Thyroid gland (tissue), 4 donors: ENCODE measurements around the gene PDLIM3. TPM values are rescaled to one million over a fixed set of nuclear protein-coding genes. Genes with fewer than 3 reads are reported as not detected.

Experiments used
- DNase-seq, 2 donors: peaks; one replicate each; pipeline ENCODE4 v3.0.0-alpha.2; 2019
- H3K27ac ChIP-seq, 3 donors: fragments of 200-600 bp; sonication (generic); 1 replicate in 2 of 3; 2 replicates in 1 of 3; pipeline ENCODE4 v1.5.1; 2016 to 2019; ENCODE audit warnings: mild to moderate bottlenecking in 1 of 3, moderate library complexity in 1 of 3
- H3K27me3 ChIP-seq: fragments of 200-600 bp; sonication (generic); one replicate; pipeline ENCODE4 v1.5.1; 2019
- H3K36me3 ChIP-seq, 2 donors: fragments of 200-600 bp; sonication (generic); one replicate each; pipeline ENCODE4 v1.5.1; 2016 to 2019
- H3K4me1 ChIP-seq, 2 donors: fragments of 200-600 bp; sonication (generic); one replicate each; pipeline ENCODE4 v1.5.1; 2017 to 2019
- H3K4me3 ChIP-seq, 3 donors: fragments of 200-600 bp; sonication (generic); replicated peaks in 1 of 3; 1 replicate in 2 of 3; 2 replicates in 1 of 3; pipeline ENCODE4 v1.5.1; 2016; ENCODE audit warnings: mild to moderate bottlenecking in 1 of 3
- H3K9me3 ChIP-seq: fragments of 200-600 bp; sonication (generic); one replicate; pipeline ENCODE4 v1.5.1; 2017
- POLR2A ChIP-seq, 2 donors: fragments of 450-650 bp; IDR thresholded peaks; one replicate each; pipeline ENCODE4 v1.6.1; 2017; ENCODE audit warnings: antibody characterized with exemption in 2 of 2, mild to moderate bottlenecking in 2 of 2, moderate library complexity in 1 of 2
- WGBS, 2 donors: methylation state at CpG; one replicate each; pipeline ENCODE4 v1.1.5; 2017; 5-methylcytosine and 5-hydroxymethylcytosine counted together
- intact Hi-C: fragments of 100-400 bp; cut with DNase I; formaldehyde crosslinking; loops from one replicate; pipeline ENCODE4 v1.15.1; 2023
- total RNA-seq, 4 donors: library from RNA; depleted of rRNA; stranded (reverse); fragments of >200 nt; gene quantifications; one replicate each; pipeline ENCODE4 v1.2.3, GENCODE V29; 2016
- TF ChIP-seq, protein P1 (sequence below), 6 experiments: fragments of 200-600 bp in 3 of 6; fragments of 450-650 bp in 3 of 6; sonication (generic) in 3 of 6; IDR thresholded peaks; one replicate each; pipeline ENCODE4 v1.5.1; 2016 to 2019; ENCODE audit warnings: antibody characterized with exemption in 6 of 6, mild to moderate bottlenecking in 2 of 6, inconsistent platforms in 1 of 6, moderate library complexity in 1 of 6

Gene PDLIM3
- total RNA-seq, 4 donors from 2014 or later: 124 to 411 (median 252) TPM

GRCh38 chr4:185508181-185508580, 27.1 kb downstream of the PDLIM3 start:
- no peak overlapping the region for H3K4me3 ChIP-seq
- no peaks in the 10 kb centered on the region for H3K9me3 ChIP-seq
- no peaks in the 10 kb centered on the region for H3K27me3 ChIP-seq
- H3K36me3 ChIP-seq: peaks cover 0 to 11% of the 10 kb centered on the region in 2 donors
- 70 to 76% methylated on average over 4 of the region's 4 CpGs for WGBS, 2 donors
- intact Hi-C loops: no loop called here
- peak overlapping the region in 1 of 3 donors; percentile 18 for H3K27ac ChIP-seq
- peaks cover 15 to 16% of the 10 kb centered on the region in 2 donors for H3K4me1 ChIP-seq
- DNase-seq: no peak
- TF ChIP-seq, protein P1, sequence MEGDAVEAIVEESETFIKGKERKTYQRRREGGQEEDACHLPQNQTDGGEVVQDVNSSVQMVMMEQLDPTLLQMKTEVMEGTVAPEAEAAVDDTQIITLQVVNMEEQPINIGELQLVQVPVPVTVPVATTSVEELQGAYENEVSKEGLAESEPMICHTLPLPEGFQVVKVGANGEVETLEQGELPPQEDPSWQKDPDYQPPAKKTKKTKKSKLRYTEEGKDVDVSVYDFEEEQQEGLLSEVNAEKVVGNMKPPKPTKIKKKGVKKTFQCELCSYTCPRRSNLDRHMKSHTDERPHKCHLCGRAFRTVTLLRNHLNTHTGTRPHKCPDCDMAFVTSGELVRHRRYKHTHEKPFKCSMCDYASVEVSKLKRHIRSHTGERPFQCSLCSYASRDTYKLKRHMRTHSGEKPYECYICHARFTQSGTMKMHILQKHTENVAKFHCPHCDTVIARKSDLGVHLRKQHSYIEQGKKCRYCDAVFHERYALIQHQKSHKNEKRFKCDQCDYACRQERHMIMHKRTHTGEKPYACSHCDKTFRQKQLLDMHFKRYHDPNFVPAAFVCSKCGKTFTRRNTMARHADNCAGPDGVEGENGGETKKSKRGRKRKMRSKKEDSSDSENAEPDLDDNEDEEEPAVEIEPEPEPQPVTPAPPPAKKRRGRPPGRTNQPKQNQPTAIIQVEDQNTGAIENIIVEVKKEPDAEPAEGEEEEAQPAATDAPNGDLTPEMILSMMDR (IDR thresholded peaks at IDR 0.05): no peak
- TF ChIP-seq POLR2A (IDR thresholded peaks at IDR 0.05): no peak

GRCh38 chr4:185506422-185506821, 28.9 kb downstream of the PDLIM3 start:
- H3K27ac ChIP-seq: no peak overlapping the region
- no peak overlapping the region for H3K4me3 ChIP-seq
- H3K9me3 ChIP-seq: no peaks in the 10 kb centered on the region
- H3K4me1 ChIP-seq: peaks cover 15 to 16% of the 10 kb centered on the region in 2 donors
- 94 to 98% methylated on average over 20 of the region's 20 CpGs for WGBS, 2 donors
- no peak for TF ChIP-seq POLR2A (IDR thresholded peaks at IDR 0.05)
- TF ChIP-seq, protein P1 (IDR thresholded peaks at IDR 0.05): no peak
- DNase-seq: no peak
- H3K27me3 ChIP-seq: no peaks in the 10 kb centered on the region
- intact Hi-C loops: no loop called here
- H3K36me3 ChIP-seq: peaks cover 4 to 20% of the 10 kb centered on the region in 2 donors

DNA sequence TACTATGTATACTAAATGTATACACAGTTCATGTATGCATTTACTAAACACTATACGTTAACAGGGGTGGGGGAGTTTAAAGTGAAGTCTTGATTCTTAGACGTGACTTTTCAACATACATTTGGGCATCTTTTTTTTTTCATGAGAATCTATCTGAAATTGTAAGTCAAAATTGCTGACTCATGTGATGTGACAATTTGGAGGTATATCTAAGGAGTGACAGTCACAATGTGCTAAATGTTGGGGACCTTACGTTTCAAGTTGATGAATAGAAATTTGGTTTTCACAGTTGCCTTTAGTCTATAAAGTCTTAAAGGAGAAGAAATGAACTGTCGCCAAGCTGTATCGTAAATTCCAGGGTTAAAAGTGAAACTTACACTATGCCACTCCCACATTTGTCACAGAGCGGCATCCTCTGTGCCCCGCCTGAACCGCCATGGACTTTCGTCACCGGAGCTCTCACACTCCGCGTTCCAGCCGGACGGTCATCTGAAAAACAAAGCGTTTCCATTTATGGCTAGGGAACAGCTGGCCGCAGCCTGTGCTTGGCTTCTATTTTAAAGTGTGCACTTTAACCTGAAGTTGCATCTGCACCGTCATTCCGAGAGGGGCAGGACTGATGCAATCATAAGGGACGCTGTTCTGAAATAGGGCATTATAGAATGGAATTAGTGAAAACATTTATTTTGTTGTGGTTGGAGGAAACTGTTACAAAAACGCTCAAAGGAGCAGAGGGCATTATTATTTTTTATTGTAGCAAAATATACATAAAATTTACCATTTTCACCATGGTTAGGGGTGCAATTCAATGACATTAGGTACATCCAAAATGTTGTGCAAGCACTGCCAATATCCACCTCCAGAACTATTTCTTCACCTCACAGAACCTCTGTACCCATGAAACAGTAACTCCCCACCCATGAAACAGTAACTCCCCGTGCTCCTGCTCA, 30.9 kb downstream of the PDLIM3 start:
- WGBS, 2 donors: 68 to 71% methylated on average over 21 of the region's 21 CpGs
- Histone ChIP-seq H3K36me3 (peaks cover 4 to 21% of the 10 kb centered on the region in 2 donors), H3K4me1 (peaks cover 10% of the 10 kb centered on the region in 2 donors), H3K27ac (peak overlapping the region; percentile 19 to 71 (median 66)), H3K9me3 (no peaks in the 10 kb centered on the region), H3K4me3 (no peak overlapping the region), H3K27me3 (no peaks in the 10 kb centered on the region)
- intact Hi-C loops: no loop called here
- DNase-seq: peak; percentile 84 to 88
- TF ChIP-seq, protein P1 (IDR thresholded peaks at IDR 0.05): no peak
- TF ChIP-seq POLR2A (IDR thresholded peaks at IDR 0.05): peak in 1 of 2 donors; percentile 46

DNA sequence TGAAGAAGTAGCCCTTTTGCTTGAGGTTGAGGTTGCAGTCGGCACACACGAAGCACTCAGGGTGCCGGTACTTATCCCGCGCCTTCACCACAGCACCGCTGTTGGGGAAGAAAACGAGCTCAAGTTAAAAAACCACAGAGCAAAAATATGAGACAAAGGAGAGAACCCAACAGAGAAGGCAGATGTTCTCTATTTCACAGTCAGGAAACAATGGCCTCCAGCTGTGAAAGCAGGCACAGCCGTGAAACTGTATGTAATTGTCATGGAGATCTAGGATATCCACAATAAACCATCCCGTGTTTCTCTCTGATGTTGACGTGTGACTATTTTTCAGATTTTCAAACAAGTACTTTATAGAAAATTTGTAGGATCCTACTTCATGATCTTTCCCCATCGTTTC, 32.9 kb downstream of the PDLIM3 start:
- Histone ChIP-seq H3K27me3 (no peaks in the 10 kb centered on the region), H3K36me3 (peaks cover 4 to 21% of the 10 kb centered on the region in 2 donors), H3K4me1 (no peaks in the 10 kb centered on the region), H3K27ac (no peak overlapping the region), H3K9me3 (no peaks in the 10 kb centered on the region), H3K4me3 (no peak overlapping the region)
- no peak for DNase-seq
- intact Hi-C loops: no loop called here
- no peak for TF ChIP-seq POLR2A (IDR thresholded peaks at IDR 0.05)
- TF ChIP-seq, protein P1 (IDR thresholded peaks at IDR 0.05): no peak
- 91 to 95% methylated on average over 11 of the region's 11 CpGs for WGBS, 2 donors

- Histone ChIP-seq H3K4me3 (no peak overlapping the region), H3K4me1 (no peaks in the 10 kb centered on the region), H3K9me3 (no peaks in the 10 kb centered on the region), H3K27me3 (no peaks in the 10 kb centered on the region), H3K36me3 (peaks cover 4 to 15% of the 10 kb centered on the region in 2 donors), H3K27ac (no peak overlapping the region)
- no peak for DNase-seq
- 65 to 70% methylated on average over 1 of the region's 1 CpG for WGBS, 2 donors
- TF ChIP-seq, protein P1 (IDR thresholded peaks at IDR 0.05): no peak
- TF ChIP-seq POLR2A (IDR thresholded peaks at IDR 0.05): no peak
- intact Hi-C loops: no loop called here
Measured at GRCh38 chr4:185500576-185500975, 34.7 kb downstream of the PDLIM3 start.
